Kidney epithelial cell (primary cell): Measurements from ENCODE around the gene C13orf42. TPM values are rescaled to one million over a fixed set of nuclear protein-coding genes. Genes with fewer than 3 reads are reported as not detected.

Experiments
- DNase-seq: peaks from one replicate; pipeline ENCODE4 v3.0.0-alpha.2; 2010; ENCODE audit warnings: low read depth
- H3K27me3 ChIP-seq: 2 replicates; pipeline ENCODE4 v1.6.0; 2011; ENCODE audit warnings: low read length; ENCODE audit not compliant: control insufficient read depth, insufficient read depth
- H3K36me3 ChIP-seq: 2 replicates; pipeline ENCODE4 v1.5.1; 2011; ENCODE audit warnings: low read length; ENCODE audit not compliant: control insufficient read depth, insufficient read depth
- H3K4me3 ChIP-seq: 2 replicates; pipeline ENCODE4 v1.5.1; 2011; ENCODE audit warnings: low read depth, mild to moderate bottlenecking, control low read depth, low read length
- total RNA-seq: library from RNA; depleted of rRNA; stranded (reverse); fragments of >200 nt; gene quantifications from 2 replicates; pipeline ENCODE4 v1.2.3, GENCODE V29; 2015
- TF ChIP-seq, protein P1 (sequence below): IDR thresholded peaks from 2 replicates; pipeline ENCODE4 v1.5.1; 2011; ENCODE audit warnings: mild to moderate bottlenecking, moderate library complexity, low read length, control low read depth, inconsistent platforms; ENCODE audit not compliant: insufficient read depth, poor library complexity, severe bottlenecking

The C13orf42 gene
- total RNA-seq, 1 donor from 2014 or later = not detected

GRCh38 chr13:51057906-51058305, 53.2 kb downstream of the C13orf42 start:
- DNase-seq = no peak
- no peaks in the 10 kb centered on the region for H3K36me3 ChIP-seq

GRCh38 chr13:51057001-51057400, 54.1 kb downstream of the C13orf42 start:
- TF ChIP-seq, protein P1, sequence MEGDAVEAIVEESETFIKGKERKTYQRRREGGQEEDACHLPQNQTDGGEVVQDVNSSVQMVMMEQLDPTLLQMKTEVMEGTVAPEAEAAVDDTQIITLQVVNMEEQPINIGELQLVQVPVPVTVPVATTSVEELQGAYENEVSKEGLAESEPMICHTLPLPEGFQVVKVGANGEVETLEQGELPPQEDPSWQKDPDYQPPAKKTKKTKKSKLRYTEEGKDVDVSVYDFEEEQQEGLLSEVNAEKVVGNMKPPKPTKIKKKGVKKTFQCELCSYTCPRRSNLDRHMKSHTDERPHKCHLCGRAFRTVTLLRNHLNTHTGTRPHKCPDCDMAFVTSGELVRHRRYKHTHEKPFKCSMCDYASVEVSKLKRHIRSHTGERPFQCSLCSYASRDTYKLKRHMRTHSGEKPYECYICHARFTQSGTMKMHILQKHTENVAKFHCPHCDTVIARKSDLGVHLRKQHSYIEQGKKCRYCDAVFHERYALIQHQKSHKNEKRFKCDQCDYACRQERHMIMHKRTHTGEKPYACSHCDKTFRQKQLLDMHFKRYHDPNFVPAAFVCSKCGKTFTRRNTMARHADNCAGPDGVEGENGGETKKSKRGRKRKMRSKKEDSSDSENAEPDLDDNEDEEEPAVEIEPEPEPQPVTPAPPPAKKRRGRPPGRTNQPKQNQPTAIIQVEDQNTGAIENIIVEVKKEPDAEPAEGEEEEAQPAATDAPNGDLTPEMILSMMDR = no peak
- DNase-seq = no peak
- no peaks in the 10 kb centered on the region for H3K36me3 ChIP-seq
- no peaks in the 10 kb centered on the region for H3K27me3 ChIP-seq
- H3K4me3 ChIP-seq = no peak overlapping the region

More at GRCh38 chr13:51057906-51058305, 53.2 kb downstream of the C13orf42 start:
- no peaks in the 10 kb centered on the region for H3K27me3 ChIP-seq
- TF ChIP-seq, protein P1 = no peak
- H3K4me3 ChIP-seq = no peak overlapping the region

GRCh38 chr13:51052581-51052980, 58.5 kb downstream of the C13orf42 start:
- no peak overlapping the region for H3K4me3 ChIP-seq
- no peaks in the 10 kb centered on the region for H3K36me3 ChIP-seq
- TF ChIP-seq, protein P1 = no peak
- no peaks in the 10 kb centered on the region for H3K27me3 ChIP-seq
- DNase-seq = no peak

DNA sequence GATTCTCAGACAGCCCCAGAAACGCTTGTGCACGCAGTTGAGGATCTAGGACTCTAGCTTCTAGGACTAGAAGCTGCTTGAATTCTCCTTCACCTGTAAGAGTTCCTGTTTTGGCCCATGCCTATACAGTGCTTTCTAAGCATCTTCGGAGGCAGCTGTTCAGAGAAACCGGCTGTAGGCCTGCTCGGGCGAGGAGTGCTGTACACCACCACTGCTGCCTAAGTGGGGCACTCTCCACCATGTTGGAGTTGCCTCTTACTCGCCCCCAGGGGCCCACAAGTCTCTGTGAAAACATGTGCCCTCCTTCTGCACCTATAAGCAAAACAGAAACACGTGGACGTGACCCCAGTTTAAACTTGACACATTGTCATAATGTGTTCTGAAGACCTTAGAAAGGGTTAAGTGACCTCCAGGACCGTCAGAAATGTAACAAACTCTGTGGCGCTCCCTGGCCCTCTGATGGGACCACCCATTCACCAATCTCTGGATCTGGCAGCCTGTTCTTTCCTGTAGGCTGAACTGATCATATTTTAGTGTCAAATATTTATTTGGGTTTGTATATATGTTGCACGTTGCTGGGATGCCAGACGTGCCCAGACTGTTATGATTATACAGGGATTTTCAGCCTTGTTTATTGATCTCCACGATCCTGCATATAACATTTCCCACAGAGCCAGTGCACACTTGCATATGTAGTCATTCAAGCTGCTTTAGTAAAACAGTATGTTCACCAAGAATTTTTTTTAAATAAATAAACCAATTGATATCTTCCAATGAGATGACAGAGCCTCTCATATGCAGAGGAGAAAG, 60.8 kb downstream of the C13orf42 start:
- TF ChIP-seq, protein P1 = no peak
- Histone ChIP-seq H3K27me3 (no peaks in the 10 kb centered on the region), H3K4me3 (no peak overlapping the region), H3K36me3 (no peaks in the 10 kb centered on the region)
- no peak for DNase-seq

DNA sequence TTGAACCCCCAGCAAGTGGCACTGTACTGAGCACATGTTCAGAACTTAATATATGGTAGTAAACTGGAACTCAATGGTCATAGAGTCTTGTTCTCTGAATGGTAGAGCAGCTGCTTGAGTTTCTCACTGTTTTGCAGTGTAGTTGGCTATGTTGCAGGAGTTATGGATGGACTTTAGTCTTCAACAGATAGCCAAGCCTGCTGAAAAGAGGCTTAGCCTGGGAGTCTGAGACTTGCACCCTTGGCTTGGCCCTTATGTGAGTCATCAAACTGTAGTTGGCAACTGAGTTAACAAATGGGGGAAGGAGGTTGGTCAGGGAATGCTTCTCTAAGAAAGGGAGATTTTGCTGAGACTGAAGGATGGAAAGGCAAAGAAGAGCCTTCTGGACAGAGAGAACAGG, 62.5 kb downstream of the C13orf42 start:
- TF ChIP-seq, protein P1 = no peak
- H3K27me3 ChIP-seq = no peaks in the 10 kb centered on the region

DNA sequence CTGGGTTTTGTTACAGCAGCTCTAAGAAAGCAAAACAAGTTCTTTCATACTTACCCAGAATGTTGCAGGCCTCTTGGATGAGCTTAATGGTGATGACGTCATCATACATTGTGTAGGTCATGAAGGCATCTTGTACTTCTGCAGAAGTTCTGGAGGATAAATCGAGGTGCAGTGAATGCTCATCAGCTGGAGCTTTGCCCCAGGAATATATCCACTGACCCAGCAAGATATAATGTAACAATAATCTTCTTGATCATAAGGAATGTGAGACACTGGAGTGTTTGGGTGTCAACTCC, 63.0 kb downstream of the C13orf42 start:
- TF ChIP-seq, protein P1 = no peak
- H3K27me3 ChIP-seq = no peaks in the 10 kb centered on the region
- no peaks in the 10 kb centered on the region for H3K36me3 ChIP-seq
- no peak for DNase-seq
- no peak overlapping the region for H3K4me3 ChIP-seq

More for the DNA sequence above, 62.5 kb downstream of the C13orf42 start:
- Histone ChIP-seq H3K4me3 (no peak overlapping the region), H3K36me3 (no peaks in the 10 kb centered on the region)
- no peak for DNase-seq
